Activated CD4-positive, alpha-beta T cell treated with anti-CD3 and anti-CD28 coated beads, Interleukin-2, amount 10 ng/mL, durations not matched to agents 7 days and 5 days (primary cell): ENCODE results near the gene SLC30A3. TPM values are rescaled to one million over a fixed set of nuclear protein-coding genes. Genes with fewer than 3 reads are reported as not detected.
"Not testable (repeated sequence)": the region's sequence is repeated elsewhere in the genome, so short reads cannot be mapped to it uniquely, and the experiment has no call there.

Source experiments
- CTCF ChIA-PET: fragments of 350-600 bp; sonication (Branson Sonifier 250); formaldehyde crosslinking; loops from one replicate; lab custom pipeline; 2021; ENCODE audit warnings: antibody characterized with exemption; lab: Charles Lee
- POLR2A ChIA-PET: fragments of 350-600 bp; sonication (Branson Sonifier 250); formaldehyde crosslinking; loops from one replicate; lab custom pipeline; 2021; ENCODE audit warnings: antibody characterized with exemption; lab: Charles Lee
- DNase-seq: peaks from one replicate; pipeline ENCODE4 v3.0.0-alpha.2; 2020
- H3K27ac Mint-ChIP-seq: one replicate; pipeline ENCODE4 v1.8.0; 2021; ENCODE audit warnings: mild to moderate bottlenecking, moderate library complexity, mixed read lengths
- H3K27me3 Mint-ChIP-seq: one replicate; pipeline ENCODE4 v1.8.0; 2021; ENCODE audit warnings: mixed read lengths
- H3K36me3 Mint-ChIP-seq: one replicate; pipeline ENCODE4 v1.8.0; 2021; ENCODE audit warnings: low read depth, mixed read lengths
- H3K4me1 Mint-ChIP-seq: one replicate; pipeline ENCODE4 v1.8.0; 2021; ENCODE audit warnings: mixed read lengths
- H3K4me3 Mint-ChIP-seq: one replicate; pipeline ENCODE4 v1.8.0; 2021; ENCODE audit warnings: mild to moderate bottlenecking, moderate library complexity, mixed read lengths
- H3K9me3 Mint-ChIP-seq: one replicate; pipeline ENCODE4 v1.8.0; 2021; ENCODE audit warnings: mixed read lengths
- total RNA-seq, 2 experiments: library from RNA; stranded (reverse); gene quantifications; one replicate each; pipeline ENCODE4 v1.2.3, GENCODE V29; 2021

Gene SLC30A3
- total RNA-seq, 2 experiments from 2014 or later, result 0.23 to 0.45 TPM

DNA sequence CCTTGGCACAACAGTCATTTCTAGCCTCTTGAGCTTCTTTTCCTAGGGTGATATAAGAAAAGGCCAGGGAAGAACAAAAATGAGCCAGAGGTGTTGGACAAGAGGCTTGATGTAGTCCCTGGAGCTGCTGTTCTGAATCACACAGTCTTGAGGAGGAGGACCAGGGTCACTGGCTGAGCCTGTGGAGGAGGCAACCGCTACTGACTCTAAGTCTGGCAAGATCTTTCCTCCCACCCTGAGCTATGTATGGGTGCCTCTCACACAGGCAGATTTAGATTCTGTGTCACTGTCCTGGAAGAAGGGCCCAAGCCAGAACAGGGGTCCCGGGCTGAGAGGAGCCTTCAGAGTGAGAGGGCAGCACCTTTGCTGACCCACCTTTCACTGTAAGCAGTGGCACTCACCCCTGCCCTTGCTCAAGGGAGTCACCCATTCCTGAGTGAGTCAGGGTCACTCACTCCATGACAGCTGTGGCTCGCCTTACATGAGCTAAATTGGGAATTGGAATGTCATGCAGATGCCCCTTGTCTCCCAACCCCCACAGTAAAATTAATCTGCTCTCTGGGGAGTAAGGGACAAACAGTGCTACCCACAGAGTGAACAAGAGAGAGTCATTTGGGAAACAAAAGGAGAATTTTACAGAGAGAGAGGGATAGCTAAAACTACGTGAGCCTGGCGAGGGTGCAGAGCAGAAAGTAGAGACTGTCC lies 19.2 kb upstream of the SLC30A3 start, which contains the start of gene TRIM54:
Gene TRIM54, plus strand, starts transcription at position 575 of the 705 bp plus-strand sequence. CDS start 303 bp downstream, outside the sequence.
- no peak for DNase-seq
- no peak within 1 kb of the TSS for H3K4me3 Mint-ChIP-seq
- H3K27ac Mint-ChIP-seq, result no peak within 1 kb of the TSS
- no peaks in the 10 kb centered on the region for H3K9me3 Mint-ChIP-seq
- CTCF ChIA-PET, result interaction anchor here (0.7 to 1.7 kb wide), 4 partner anchors 19 to 320 kb away, joined by 3 to 4 read pairs (median 4); partner anchors contain the start of gene SLC30A3
- POLR2A ChIA-PET, result no interaction called here
- peaks cover 24% of the 10 kb centered on the region for H3K27me3 Mint-ChIP-seq
- peaks cover 6% of the 10 kb centered on the region for H3K4me1 Mint-ChIP-seq
- no peaks in the 10 kb centered on the region for H3K36me3 Mint-ChIP-seq

DNA sequence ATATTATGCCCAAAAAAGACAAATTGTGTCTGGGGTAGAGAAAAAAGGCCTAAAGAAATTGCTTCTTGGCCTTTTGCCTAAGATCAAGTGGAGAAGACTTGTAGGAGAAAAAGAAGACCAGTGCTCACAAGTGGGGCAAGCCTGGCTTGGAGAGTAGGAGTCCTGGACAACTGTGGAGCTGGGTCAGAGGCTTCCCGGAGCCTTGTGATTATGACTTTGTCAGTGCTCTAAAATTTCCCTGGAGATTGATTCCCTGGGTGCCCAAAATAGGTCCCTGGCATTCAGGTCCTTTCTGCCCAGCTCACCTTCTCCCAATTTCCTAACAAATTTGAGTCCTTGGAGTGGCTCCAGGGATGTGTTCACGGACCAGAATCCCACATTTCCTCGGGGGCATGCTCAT lies 18.6 kb upstream of the SLC30A3 start:
- H3K27me3 Mint-ChIP-seq, result peaks cover 20% of the 10 kb centered on the region
- no peak overlapping the region for H3K4me3 Mint-ChIP-seq

DNA sequence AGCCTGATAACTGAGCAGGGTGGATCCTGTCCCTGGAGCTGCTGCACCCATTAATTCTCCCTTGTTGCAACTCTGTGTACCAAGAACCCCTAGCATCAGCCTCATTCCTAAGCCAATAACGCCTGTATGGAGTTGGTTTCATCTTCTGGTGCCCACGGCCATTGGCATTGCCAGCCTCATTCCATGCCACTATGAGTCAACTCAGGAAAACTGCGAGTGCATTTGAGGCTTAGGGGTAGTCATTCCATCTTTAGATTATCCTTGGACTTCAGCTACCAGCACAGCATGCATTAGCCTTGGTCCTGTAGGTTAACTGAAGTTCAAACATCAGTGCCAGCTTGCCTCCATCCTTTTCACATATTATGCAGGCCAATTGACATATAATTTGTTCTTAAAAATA lies 18.0 kb upstream of the SLC30A3 start:
- Mint-ChIP-seq H3K27me3 (peaks cover 17% of the 10 kb centered on the region), H3K36me3 (no peaks in the 10 kb centered on the region), H3K4me3 (no peak overlapping the region), H3K4me1 (peaks cover 6% of the 10 kb centered on the region), H3K27ac (no peak overlapping the region), H3K9me3 (no peaks in the 10 kb centered on the region)
- DNase-seq, result no peak
- POLR2A ChIA-PET, result interaction anchor here (0.7 kb wide), 1 partner anchor 135 kb away, joined by 3 read pairs; no protein-coding TSS in a partner anchor
- CTCF ChIA-PET, result interaction anchor here (0.5 to 2.7 kb wide), 8 partner anchors 9 to 185 kb away, joined by 3 to 19 read pairs (median 6); partner anchors contain the start of gene MPV17

More for the DNA sequence above, 18.6 kb upstream of the SLC30A3 start:
- POLR2A ChIA-PET, result no interaction called here
- DNase-seq, result no peak
- Mint-ChIP-seq H3K36me3 (no peaks in the 10 kb centered on the region), H3K9me3 (no peaks in the 10 kb centered on the region), H3K4me1 (peaks cover 6% of the 10 kb centered on the region), H3K27ac (no peak overlapping the region)
- CTCF ChIA-PET, result interaction anchor here (0.9 to 1.7 kb wide), 3 partner anchors 18 to 320 kb away, joined by 3 to 4 read pairs (median 4); partner anchors contain the start of gene SLC30A3

DNA sequence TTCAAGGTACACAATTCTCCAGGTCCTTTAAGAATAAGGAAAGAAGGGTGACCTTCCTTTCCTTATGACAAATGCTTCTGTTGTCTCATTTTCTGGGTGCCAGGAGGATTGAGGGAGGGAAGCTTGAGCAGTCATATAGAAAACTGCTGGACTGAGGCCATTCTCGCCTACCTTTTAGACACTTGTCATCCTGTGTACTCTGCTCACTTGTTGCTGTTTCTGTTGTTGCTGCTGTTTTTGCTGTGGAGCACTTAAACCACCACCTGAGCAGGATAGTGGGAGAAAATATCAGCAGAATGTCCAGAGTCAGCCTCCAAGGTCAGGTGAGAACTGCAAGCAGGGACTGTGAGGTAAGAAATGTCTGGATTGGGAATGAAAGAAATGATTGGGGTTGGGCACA lies 15.2 kb upstream of the SLC30A3 start:
- Mint-ChIP-seq H3K9me3 (no peaks in the 10 kb centered on the region), H3K36me3 (no peaks in the 10 kb centered on the region), H3K4me1 (peaks cover 9% of the 10 kb centered on the region), H3K27ac (no peak overlapping the region), H3K27me3 (peaks cover 20% of the 10 kb centered on the region), H3K4me3 (no peak overlapping the region)
- DNase-seq, result no peak
- ChIA-PET POLR2A (no interaction called here), CTCF (interaction anchor here (0.8 to 2.4 kb wide), 2 partner anchors 15 to 59 kb away, joined by 3 to 9 read pairs; partner anchors contain the start of gene SLC30A3)

DNA sequence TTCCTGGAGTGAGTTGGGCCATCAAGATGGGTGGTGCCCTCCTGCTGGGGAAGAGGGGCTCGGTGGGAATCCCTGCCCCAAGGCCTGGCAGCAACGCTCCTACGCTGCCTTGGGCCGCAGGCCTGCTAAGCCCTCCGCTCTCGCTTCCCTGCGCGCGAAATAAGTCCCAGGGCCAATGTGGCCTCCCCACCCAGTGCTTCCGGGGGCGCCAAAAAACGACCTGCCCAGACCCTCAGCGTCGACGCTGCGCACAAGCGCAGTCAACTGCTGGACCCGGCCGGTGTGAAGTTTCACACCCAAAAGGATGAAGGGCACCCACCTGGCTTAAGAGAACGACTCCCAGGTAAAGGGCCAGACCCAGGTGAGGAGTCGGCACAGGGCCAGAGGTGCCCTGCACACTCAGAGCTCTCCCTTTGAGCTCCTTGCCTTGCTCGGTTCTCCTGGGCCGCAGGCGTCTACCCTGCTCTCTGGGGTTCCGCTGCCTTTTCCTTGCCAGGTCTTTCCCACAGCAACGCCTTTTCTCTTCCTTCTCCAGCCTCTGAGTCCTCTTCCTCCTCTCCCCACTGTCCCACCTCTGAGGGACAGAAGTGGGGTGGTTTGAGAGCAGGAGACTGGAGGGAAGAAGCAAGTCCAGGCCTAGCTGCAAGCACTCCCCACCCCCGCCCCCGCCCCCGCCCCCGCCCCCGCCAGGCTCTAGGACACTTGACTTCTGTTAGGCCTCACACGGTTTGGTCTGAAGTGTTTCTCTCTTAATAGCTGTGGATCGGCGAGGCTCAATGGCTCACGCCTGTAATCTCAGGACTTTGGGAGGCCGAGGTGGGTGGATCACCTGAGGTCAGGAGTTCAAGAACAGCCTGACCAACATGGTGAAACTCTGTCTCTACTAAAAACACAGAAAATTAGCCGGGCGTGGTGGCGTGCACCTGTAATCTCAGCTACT lies 12.6 kb upstream of the SLC30A3 start, which contains the start of gene DNAJC5G:
Gene DNAJC5G, plus strand, starts transcription at position 223 of the 940 bp plus-strand sequence. CDS start 1,296 bp downstream, outside the sequence.
- DNase-seq, result no peak
- peaks cover 23% of the 10 kb centered on the region for H3K27me3 Mint-ChIP-seq
- H3K9me3 Mint-ChIP-seq, result no peaks in the 10 kb centered on the region
- no peak within 1 kb of the TSS for H3K27ac Mint-ChIP-seq
- ChIA-PET CTCF (interaction anchor here (0.7 kb wide), 1 partner anchor 25 kb away, joined by 3 read pairs; no protein-coding TSS in a partner anchor), POLR2A (no interaction called here)
- H3K36me3 Mint-ChIP-seq, result no peaks in the 10 kb centered on the region
- H3K4me1 Mint-ChIP-seq, result peaks cover 9% of the 10 kb centered on the region
- H3K4me3 Mint-ChIP-seq, result no peak within 1 kb of the TSS

DNA sequence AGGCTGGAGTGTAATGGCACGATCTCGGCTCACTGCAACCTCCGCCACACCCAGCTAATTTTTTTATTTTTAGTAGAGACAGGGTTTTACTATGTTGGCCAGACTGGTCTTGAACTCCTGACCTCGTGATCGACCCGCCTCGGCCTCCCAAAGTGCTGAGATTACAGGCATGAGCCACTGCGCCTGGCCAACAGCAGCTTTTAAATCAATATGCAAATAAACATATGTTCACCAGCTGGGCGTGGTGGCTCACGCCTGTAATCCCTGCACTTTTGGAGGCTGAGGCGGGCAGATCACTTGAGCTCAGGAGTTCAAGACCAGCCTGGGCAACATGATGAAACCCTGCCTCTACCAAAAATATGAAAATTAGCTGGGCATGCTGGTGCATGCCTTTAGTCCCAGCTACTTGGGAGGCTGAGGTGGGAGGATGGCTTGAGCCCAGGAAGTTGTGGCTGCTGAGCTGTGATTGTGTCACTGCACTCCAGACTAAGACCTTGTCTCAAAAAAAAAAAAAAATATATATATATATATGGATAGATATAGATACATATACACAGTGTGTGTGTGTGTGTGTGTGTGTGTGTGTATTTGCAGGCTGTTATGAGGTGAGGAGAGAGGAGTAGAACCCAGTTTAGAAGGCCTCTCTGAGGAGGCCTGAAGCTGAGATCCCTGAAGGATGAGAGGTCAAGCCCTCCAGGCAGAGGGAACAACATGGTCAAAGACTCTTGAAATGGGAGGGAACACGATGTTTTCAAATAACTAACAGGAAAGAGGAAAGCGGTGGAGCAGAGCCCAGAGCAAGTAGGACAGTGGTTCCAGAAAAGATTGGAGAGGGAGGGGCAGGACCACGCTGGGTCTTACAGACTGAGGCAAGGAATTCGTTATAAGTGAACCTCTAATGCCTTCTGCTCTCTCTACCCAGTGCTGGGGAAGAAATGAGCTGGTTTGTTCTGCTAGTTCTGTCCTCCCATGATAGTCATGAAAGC lies 10.0 kb upstream of the SLC30A3 start:
- H3K27me3 Mint-ChIP-seq, result peaks cover 29% of the 10 kb centered on the region
- DNase-seq, H3K4me1 Mint-ChIP-seq, POLR2A ChIA-PET, H3K9me3 Mint-ChIP-seq, H3K36me3 Mint-ChIP-seq, H3K27ac Mint-ChIP-seq, H3K4me3 Mint-ChIP-seq: not testable (repeated sequence)
- CTCF ChIA-PET, result interaction anchor here (0.6 to 1.2 kb wide), 5 partner anchors 9 to 552 kb away, joined by 3 read pairs; partner anchors contain the start of gene SLC30A3

DNA sequence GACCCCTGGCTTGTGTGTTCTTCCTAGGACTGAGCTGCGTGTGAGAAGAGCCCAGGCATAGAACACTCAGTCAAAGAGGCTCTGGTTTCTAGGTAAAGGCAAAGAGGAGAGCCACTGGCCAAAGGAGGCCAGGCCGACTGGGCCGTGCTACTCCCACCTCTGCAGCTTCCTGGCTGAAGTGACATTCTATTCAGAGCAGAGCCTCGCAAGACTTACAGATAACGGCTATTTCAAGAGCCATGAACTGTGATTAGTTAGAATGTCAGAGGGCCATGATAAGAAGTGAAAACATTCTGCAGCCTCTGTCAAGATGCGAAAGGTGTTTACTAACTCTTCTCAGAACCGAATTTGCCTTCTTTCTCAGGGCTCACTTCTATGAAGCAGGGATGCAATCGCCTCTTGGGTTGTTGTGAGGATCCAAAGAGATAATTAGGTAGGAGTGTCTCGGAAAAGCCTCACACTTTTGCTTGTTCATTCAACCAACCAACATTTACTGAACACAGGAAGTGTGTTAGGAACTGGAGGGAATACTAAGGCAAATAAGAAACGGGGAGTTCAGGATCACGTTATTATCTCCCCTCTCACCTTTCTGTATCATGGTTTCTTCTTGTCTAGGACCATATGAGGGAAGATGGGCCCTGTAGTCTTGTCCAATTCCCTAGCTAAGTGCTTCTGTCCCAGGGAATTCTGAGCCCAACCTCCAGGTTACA lies 8.9 kb upstream of the SLC30A3 start:
- Mint-ChIP-seq H3K4me1 (peaks cover 3% of the 10 kb centered on the region), H3K27me3 (peaks cover 25% of the 10 kb centered on the region), H3K27ac (no peak overlapping the region), H3K9me3 (no peaks in the 10 kb centered on the region), H3K36me3 (no peaks in the 10 kb centered on the region), H3K4me3 (no peak overlapping the region)
- DNase-seq, result no peak
- ChIA-PET CTCF (interaction anchor here (0.6 to 1.3 kb wide), 5 partner anchors 10 to 455 kb away, joined by 3 to 7 read pairs (median 3); no protein-coding TSS in a partner anchor), POLR2A (no interaction called here)

DNA sequence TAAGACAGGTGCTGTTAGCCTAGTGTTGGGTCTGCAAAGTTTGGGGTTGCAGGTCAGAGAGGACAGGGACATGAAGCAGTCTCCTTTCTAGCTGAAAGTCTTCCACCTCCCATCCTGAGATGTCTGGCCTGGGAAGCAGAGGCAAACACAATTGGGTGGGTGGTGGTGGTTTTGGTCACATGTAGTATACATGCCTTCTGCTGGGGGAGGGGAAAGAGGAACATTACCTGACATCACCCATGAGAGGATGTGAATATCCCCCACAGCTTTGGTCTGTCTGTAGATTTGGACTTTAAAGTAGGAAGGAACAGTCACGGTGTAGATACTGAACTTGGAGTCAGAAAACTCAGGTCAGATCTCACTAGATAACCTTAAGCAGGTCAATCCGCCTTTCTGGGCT lies 7.8 kb upstream of the SLC30A3 start:
- Mint-ChIP-seq H3K4me1 (peaks cover 3% of the 10 kb centered on the region), H3K4me3 (no peak overlapping the region), H3K27ac (no peak overlapping the region), H3K27me3 (peaks cover 25% of the 10 kb centered on the region), H3K9me3 (no peaks in the 10 kb centered on the region), H3K36me3 (no peaks in the 10 kb centered on the region)
- ChIA-PET CTCF (interaction anchor here (1.3 to 2.5 kb wide), 3 partner anchors 9 to 281 kb away, joined by 3 to 10 read pairs (median 3); no protein-coding TSS in a partner anchor), POLR2A (interaction anchor here (0.6 kb wide), 1 partner anchor 139 kb away, joined by 3 read pairs; no protein-coding TSS in a partner anchor)
- no peak for DNase-seq

DNA sequence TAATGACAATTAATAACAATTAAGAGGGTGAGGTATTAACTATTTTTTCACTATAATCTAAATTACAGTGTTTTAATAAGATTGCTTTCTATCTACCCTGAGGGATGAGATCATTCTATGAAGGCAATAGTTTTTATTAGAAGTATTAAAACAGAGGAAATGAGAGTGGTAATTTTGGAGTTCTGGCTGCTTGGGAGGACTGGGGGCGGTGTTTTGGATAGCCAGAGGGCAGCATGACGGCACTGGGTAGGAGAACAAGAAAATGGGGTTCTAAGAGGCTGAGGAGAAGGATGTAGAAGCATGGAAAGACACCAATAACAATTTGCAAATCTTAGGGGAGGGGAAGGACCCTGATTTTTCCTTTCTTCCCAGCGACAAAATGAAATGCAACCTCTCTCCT lies 7.3 kb upstream of the SLC30A3 start:
- POLR2A ChIA-PET, result interaction anchor here (0.6 kb wide), 1 partner anchor 140 kb away, joined by 3 read pairs; no protein-coding TSS in a partner anchor
- H3K27ac Mint-ChIP-seq, result no peak overlapping the region
- H3K4me1 Mint-ChIP-seq, result peaks cover 8% of the 10 kb centered on the region
- DNase-seq, result no peak
- no peaks in the 10 kb centered on the region for H3K36me3 Mint-ChIP-seq
- H3K9me3 Mint-ChIP-seq, result no peaks in the 10 kb centered on the region
- no peak overlapping the region for H3K4me3 Mint-ChIP-seq
- peaks cover 25% of the 10 kb centered on the region for H3K27me3 Mint-ChIP-seq
- CTCF ChIA-PET, result interaction anchor here (1.3 to 2.5 kb wide), 3 partner anchors 9 to 280 kb away, joined by 3 to 10 read pairs (median 3); no protein-coding TSS in a partner anchor

DNA sequence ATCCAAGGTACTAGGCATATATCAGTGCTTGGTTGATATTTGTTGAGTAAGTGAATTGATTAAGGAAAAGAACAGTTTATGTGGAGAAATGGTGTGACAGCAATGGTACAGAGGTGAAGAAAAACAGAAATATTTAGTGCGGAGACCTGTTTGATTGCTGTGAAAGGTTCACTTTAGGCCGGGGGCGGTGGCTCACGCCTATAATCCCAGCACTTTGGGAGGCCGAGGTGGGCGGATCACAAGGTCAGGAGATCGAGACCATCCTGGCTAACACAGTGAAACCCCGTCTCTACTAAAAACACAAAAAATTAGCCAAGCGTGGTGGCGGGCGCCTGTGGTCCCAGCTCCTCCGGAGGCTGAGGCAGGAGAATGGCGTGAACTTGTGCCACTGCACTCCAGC lies 5.4 kb upstream of the SLC30A3 start:
- H3K4me3 Mint-ChIP-seq, H3K9me3 Mint-ChIP-seq, POLR2A ChIA-PET, H3K36me3 Mint-ChIP-seq, H3K27ac Mint-ChIP-seq, CTCF ChIA-PET, DNase-seq: not testable (repeated sequence)
- Mint-ChIP-seq H3K4me1 (peaks cover 21% of the 10 kb centered on the region), H3K27me3 (peaks cover 37% of the 10 kb centered on the region)

DNA sequence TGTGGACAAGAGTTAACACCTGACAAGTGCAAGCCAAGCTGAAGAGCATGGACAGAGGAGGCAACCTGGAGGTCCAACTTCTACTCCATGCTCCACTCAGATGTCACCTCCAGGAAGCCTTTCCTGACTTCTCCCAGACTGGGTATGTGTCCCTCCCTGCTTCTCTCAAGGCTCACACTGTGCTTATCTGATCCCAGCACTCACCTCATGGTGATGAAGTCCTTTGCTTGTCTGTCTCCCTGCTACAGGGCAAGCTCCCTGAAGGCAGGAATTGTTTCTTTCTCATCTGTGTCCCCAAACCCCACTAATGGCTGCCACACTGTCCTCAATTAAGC lies 2.7 kb upstream of the SLC30A3 start:
- H3K36me3 Mint-ChIP-seq, result peaks cover 2% of the 10 kb centered on the region
- H3K4me3 Mint-ChIP-seq, result no peak overlapping the region
- peaks cover 27% of the 10 kb centered on the region for H3K4me1 Mint-ChIP-seq
- CTCF ChIA-PET, result interaction anchor here (0.6 to 3.4 kb wide), 8 partner anchors 12 to 363 kb away, joined by 3 to 19 read pairs (median 5); partner anchors contain the start of genes CCDC121, GPN1 and PREB
- no peak for DNase-seq
- POLR2A ChIA-PET, result no interaction called here
- H3K27ac Mint-ChIP-seq, result no peak overlapping the region
- H3K27me3 Mint-ChIP-seq, result peaks cover 44% of the 10 kb centered on the region
- H3K9me3 Mint-ChIP-seq, result no peaks in the 10 kb centered on the region
